Keratinocyte (primary cell): ENCODE results near the gene TUBGCP4. TPM values are rescaled to one million over a fixed set of nuclear protein-coding genes. Genes with fewer than 3 reads are reported as not detected.

Experiments
- DNase-seq: peaks from one replicate; pipeline ENCODE4 v3.0.0-alpha.2; 2011; ENCODE audit warnings: low read depth, missing footprints, low spot score
- FAIRE-seq: peaks from 2 replicates; lab custom pipeline; 2011; peaks lifted over from hg19 to GRCh38; lab: Jason Lieb, UNC
- H2AFZ ChIP-seq: 2 replicates; pipeline ENCODE4 v1.6.0; 2012; ENCODE audit warnings: low read length, control low read depth, inconsistent platforms; ENCODE audit not compliant: control insufficient read depth
- H3K27ac ChIP-seq: 2 replicates; pipeline ENCODE4 v1.5.1; 2011; ENCODE audit warnings: low read length; ENCODE audit not compliant: control insufficient read depth, insufficient read depth
- H3K27me3 ChIP-seq: 3 replicates; pipeline ENCODE4 v1.6.0; 2011; ENCODE audit warnings: low read length; ENCODE audit not compliant: control insufficient read depth, insufficient read depth; ENCODE audit errors: extremely low read depth
- H3K36me3 ChIP-seq, 2 experiments: 2 replicates in 1 of 2; 3 replicates in 1 of 2; pipeline ENCODE4 v1.5.1; 2011; ENCODE audit warnings: low read length in 2 of 2, mild to moderate bottlenecking in 1 of 2; ENCODE audit not compliant: control insufficient read depth in 2 of 2, insufficient read depth in 2 of 2; ENCODE audit errors: extremely low read depth in 1 of 2
- H3K4me1 ChIP-seq: 3 replicates; pipeline ENCODE4 v1.5.1; 2011; ENCODE audit warnings: low read length; ENCODE audit not compliant: control insufficient read depth, insufficient read depth; ENCODE audit errors: extremely low read depth
- H3K4me2 ChIP-seq: 3 replicates; pipeline ENCODE4 v1.6.0; 2011; ENCODE audit warnings: low read depth, low read length; ENCODE audit not compliant: control insufficient read depth, insufficient read depth; ENCODE audit errors: extremely low read depth
- H3K4me3 ChIP-seq, 3 experiments: fragments of 200-600 bp in 1 of 3; sonication (generic) in 1 of 3; 2 replicates in 2 of 3; 3 replicates in 1 of 3; pipeline ENCODE4 v1.5.1; 2011 to 2016; ENCODE audit warnings: low read length in 3 of 3, mild to moderate bottlenecking in 3 of 3, control low read depth in 2 of 3, inconsistent platforms in 1 of 3, low read depth in 1 of 3, mixed read lengths in 1 of 3, mixed run types in 1 of 3, moderate library complexity in 1 of 3; ENCODE audit not compliant: control insufficient read depth in 2 of 3, insufficient read depth in 2 of 3; ENCODE audit errors: extremely low read depth in 1 of 3
- H3K79me2 ChIP-seq: 2 replicates; pipeline ENCODE4 v1.6.0; 2012; ENCODE audit warnings: low read length; ENCODE audit not compliant: control insufficient read depth, insufficient read depth
- H3K9ac ChIP-seq: 3 replicates; pipeline ENCODE4 v1.6.0; 2011; ENCODE audit warnings: low read length; ENCODE audit not compliant: control insufficient read depth, insufficient read depth; ENCODE audit errors: extremely low read depth
- H3K9me1 ChIP-seq: 3 replicates; pipeline ENCODE4 v1.6.0; 2011; ENCODE audit warnings: low read length; ENCODE audit not compliant: control insufficient read depth, insufficient read depth; ENCODE audit errors: extremely low read depth
- H3K9me3 ChIP-seq: 2 replicates; pipeline ENCODE4 v1.5.1; 2012; ENCODE audit warnings: low read depth, low read length; ENCODE audit not compliant: control insufficient read depth
- H4K20me1 ChIP-seq: 3 replicates; pipeline ENCODE4 v1.6.0; 2011; ENCODE audit warnings: low read length; ENCODE audit not compliant: control insufficient read depth, insufficient read depth; ENCODE audit errors: extremely low read depth
- EZH2 ChIP-seq: IDR thresholded peaks from one replicate; pipeline ENCODE4 v1.6.1; 2012; ENCODE audit warnings: inconsistent platforms, mild to moderate bottlenecking, low read length, moderate library complexity
- dilution Hi-C: fragments of 300-500 bp; cut with MboI; formaldehyde crosslinking; loops from one replicate; pipeline ENCODE4 v1.7.0; 2020; ENCODE audit warnings: low sequenced_read_pairs; ENCODE audit not compliant: extremely low pct_ligation_motif_present
- polyA plus RNA-seq, 5 experiments: library from polyadenylated mRNA; depleted of rRNA in 3 of 5; stranded (reverse) in 3 of 5; stranded (forward) in 1 of 5; unstranded in 1 of 5; fragments of >200 nt; gene quantifications; 1 replicate in 1 of 5; 2 replicates in 3 of 5; 3 replicates in 1 of 5; pipeline versions ENCODE4 v1.2.1 to v1.2.3, GENCODE V29; 2011 to 2012; ENCODE audit warnings: missing spikeins in 2 of 5, low read depth in 1 of 5, low replicate concordance in 1 of 5
- TF ChIP-seq, protein P1 (sequence below), 3 experiments: IDR thresholded peaks in 1 of 3; conservative IDR thresholded peaks in 1 of 3; optimal IDR thresholded peaks in 1 of 3; 2 replicates in 2 of 3; 3 replicates in 1 of 3; pipeline versions ENCODE3 to v1.5.1; 2011; ENCODE audit warnings: low read length in 3 of 3, mild to moderate bottlenecking in 3 of 3, moderate library complexity in 2 of 3, control low read depth in 1 of 3, inconsistent platforms in 1 of 3; ENCODE audit not compliant: insufficient read depth in 2 of 3; ENCODE audit errors: extremely low read depth in 1 of 3

Gene TUBGCP4
- polyA plus RNA-seq, 1 donor (not counting 4 experiments of a cell fraction or from before 2014, with no cell fraction given) = 16.1 TPM

DNA sequence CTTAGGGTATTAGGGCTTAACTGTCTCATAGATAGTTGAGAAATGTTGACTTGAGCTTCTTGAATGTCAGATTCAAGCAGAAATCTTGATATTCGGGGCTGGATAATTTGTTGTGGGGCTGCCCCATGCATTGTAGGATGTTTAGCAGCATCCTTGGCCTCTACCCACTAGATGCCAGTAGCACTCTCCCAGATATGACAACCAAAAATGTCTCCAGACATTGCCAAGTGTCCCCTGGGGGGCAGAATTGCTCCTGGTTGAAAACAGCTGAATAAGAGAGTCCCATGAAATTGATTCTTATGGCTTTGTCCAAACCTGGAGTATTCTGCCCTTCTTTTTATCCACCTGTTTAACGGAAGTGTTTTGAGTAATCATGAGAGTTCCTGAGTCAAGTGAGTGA is 24.6 kb upstream of the TUBGCP4 start:
- no peaks in the 10 kb centered on the region for H3K9me1 ChIP-seq
- no peak overlapping the region for H3K4me2 ChIP-seq
- no peak for FAIRE-seq
- TF ChIP-seq, protein P1, sequence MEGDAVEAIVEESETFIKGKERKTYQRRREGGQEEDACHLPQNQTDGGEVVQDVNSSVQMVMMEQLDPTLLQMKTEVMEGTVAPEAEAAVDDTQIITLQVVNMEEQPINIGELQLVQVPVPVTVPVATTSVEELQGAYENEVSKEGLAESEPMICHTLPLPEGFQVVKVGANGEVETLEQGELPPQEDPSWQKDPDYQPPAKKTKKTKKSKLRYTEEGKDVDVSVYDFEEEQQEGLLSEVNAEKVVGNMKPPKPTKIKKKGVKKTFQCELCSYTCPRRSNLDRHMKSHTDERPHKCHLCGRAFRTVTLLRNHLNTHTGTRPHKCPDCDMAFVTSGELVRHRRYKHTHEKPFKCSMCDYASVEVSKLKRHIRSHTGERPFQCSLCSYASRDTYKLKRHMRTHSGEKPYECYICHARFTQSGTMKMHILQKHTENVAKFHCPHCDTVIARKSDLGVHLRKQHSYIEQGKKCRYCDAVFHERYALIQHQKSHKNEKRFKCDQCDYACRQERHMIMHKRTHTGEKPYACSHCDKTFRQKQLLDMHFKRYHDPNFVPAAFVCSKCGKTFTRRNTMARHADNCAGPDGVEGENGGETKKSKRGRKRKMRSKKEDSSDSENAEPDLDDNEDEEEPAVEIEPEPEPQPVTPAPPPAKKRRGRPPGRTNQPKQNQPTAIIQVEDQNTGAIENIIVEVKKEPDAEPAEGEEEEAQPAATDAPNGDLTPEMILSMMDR (optimal IDR thresholded peaks at IDR 0.05 in 1 of 3, IDR thresholded peaks at IDR 0.05 in 1 of 3, conservative IDR thresholded peaks at IDR 0.05 in 1 of 3; ENCODE audit: extremely low read depth in 1 of 3, insufficient read depth in 2 of 3, low read length in 3 of 3) = no peak
- no peak for TF ChIP-seq EZH2
- no peaks in the 10 kb centered on the region for H3K27me3 ChIP-seq
- no peak overlapping the region for H3K27ac ChIP-seq
- peaks cover 0 to 2% of the 10 kb centered on the region in 2 experiments for H3K36me3 ChIP-seq
- no peak for DNase-seq
- no peak overlapping the region for H3K4me3 ChIP-seq
- no peaks in the 10 kb centered on the region for H4K20me1 ChIP-seq
- no peak overlapping the region for H2AFZ ChIP-seq
- H3K79me2 ChIP-seq = no peaks in the 10 kb centered on the region
- no peaks in the 10 kb centered on the region for H3K4me1 ChIP-seq
- dilution Hi-C loops = no loop called here
- H3K9ac ChIP-seq = no peak overlapping the region
- no peaks in the 10 kb centered on the region for H3K9me3 ChIP-seq

DNA sequence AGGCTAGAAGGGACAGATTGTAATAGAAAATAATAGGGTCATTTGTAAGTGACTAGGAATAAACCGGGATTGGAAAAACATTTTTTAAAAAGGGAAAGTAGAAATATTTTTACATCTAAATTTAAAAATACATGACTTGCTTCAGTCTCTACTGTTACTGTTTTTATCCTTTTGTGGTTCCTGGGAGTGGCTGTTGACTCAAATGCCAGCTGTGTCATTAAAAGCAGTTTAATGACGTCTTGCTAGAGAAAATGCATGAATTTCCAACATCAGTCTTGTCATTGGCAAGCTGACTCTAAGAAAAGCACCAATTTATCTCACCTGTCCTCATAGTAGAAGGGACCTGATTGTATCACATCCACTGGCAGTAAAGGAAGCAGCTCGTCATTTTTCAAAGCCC is 23.8 kb upstream of the TUBGCP4 start:
- Histone ChIP-seq H3K79me2 (no peaks in the 10 kb centered on the region), H3K27me3 (no peaks in the 10 kb centered on the region), H3K4me2 (no peak overlapping the region), H4K20me1 (no peaks in the 10 kb centered on the region), H3K36me3 (peaks cover 0 to 4% of the 10 kb centered on the region in 2 experiments), H3K9me1 (no peaks in the 10 kb centered on the region), H3K4me3 (no peak overlapping the region), H3K27ac (no peak overlapping the region), H2AFZ (no peak overlapping the region), H3K9ac (no peak overlapping the region), H3K4me1 (no peaks in the 10 kb centered on the region), H3K9me3 (no peaks in the 10 kb centered on the region)
- dilution Hi-C loops = no loop called here
- TF ChIP-seq, protein P1 (optimal IDR thresholded peaks at IDR 0.05 in 1 of 3, IDR thresholded peaks at IDR 0.05 in 1 of 3, conservative IDR thresholded peaks at IDR 0.05 in 1 of 3; ENCODE audit: extremely low read depth in 1 of 3, insufficient read depth in 2 of 3, low read length in 3 of 3) = no peak
- TF ChIP-seq EZH2 = no peak
- no peak for FAIRE-seq
- DNase-seq = no peak
